PC-9 (cell line): ENCODE data around the gene TBC1D26. TPM values are rescaled to one million over a fixed set of nuclear protein-coding genes. Genes with fewer than 3 reads are reported as not detected.
"Not testable (repeated sequence)": the region's sequence is repeated elsewhere in the genome, so short reads cannot be mapped to it uniquely, and the experiment has no call there.

Experiments used
- BruUV-seq: library from RNA; stranded (reverse); fragments of 400-500 nt; replicated peaks from 2 replicates; lab custom pipeline; 2021; lab: Mats Ljungman, UMichigan
- CTCF ChIA-PET: fragments of 300-600 bp; sonication (Branson Sonifier 250); formaldehyde crosslinking; loops from one replicate; lab custom pipeline; 2022; ENCODE audit warnings: antibody characterized with exemption; lab: Charles Lee
- POLR2A ChIA-PET: fragments of 300-600 bp; sonication (Branson Sonifier 250); formaldehyde crosslinking; loops from one replicate; lab custom pipeline; 2022; ENCODE audit warnings: antibody characterized with exemption; ENCODE audit not compliant: unreplicated experiment; lab: Charles Lee
- DNase-seq, 2 experiments: peaks; one replicate each; pipeline versions ENCODE4 v3.0.0 to v3.0.0-alpha.2; 2015 to 2022; ENCODE audit warnings: mixed read lengths in 1 of 2
- H2AFZ ChIP-seq: fragments of 200-600 bp; sonication (generic); 2 replicates; pipeline ENCODE4 v1.8.1; 2017; ENCODE audit warnings: antibody characterized with exemption
- H3F3A ChIP-seq: fragments of 200-600 bp; sonication (generic); 2 replicates; pipeline ENCODE4 v1.8.1; 2017; ENCODE audit warnings: antibody characterized with exemption, mild to moderate bottlenecking, low read depth; ENCODE audit not compliant: insufficient read depth
- H3K27ac ChIP-seq: fragments of 200-600 bp; sonication (generic); 2 replicates; pipeline ENCODE4 v1.6.1; 2016; ENCODE audit warnings: mixed run types
- H3K27me3 ChIP-seq: fragments of 200-600 bp; sonication (generic); 2 replicates; pipeline ENCODE4 v1.6.1; 2016; ENCODE audit warnings: low read depth, mixed run types; ENCODE audit not compliant: insufficient read depth
- H3K36me3 ChIP-seq: fragments of 200-600 bp; sonication (generic); 2 replicates; pipeline ENCODE4 v1.6.1; 2016; ENCODE audit warnings: low read depth, mixed run types
- H3K4me1 ChIP-seq: fragments of 200-600 bp; sonication (generic); replicated peaks from 2 replicates; pipeline ENCODE4 v1.6.1; 2016; ENCODE audit warnings: mixed run types; ENCODE audit not compliant: insufficient read depth
- H3K4me2 ChIP-seq: fragments of 200-600 bp; sonication (generic); 2 replicates; pipeline ENCODE4 v1.6.1; 2017; ENCODE audit warnings: mixed run types
- H3K4me3 ChIP-seq: fragments of 200-600 bp; sonication (generic); 2 replicates; pipeline ENCODE4 v1.6.1; 2016; ENCODE audit warnings: mixed run types
- H3K79me2 ChIP-seq: fragments of 200-600 bp; sonication (generic); 2 replicates; pipeline ENCODE4 v1.6.1; 2017; ENCODE audit warnings: low read depth, mixed run types
- H3K9me2 ChIP-seq: fragments of 200-600 bp; sonication (generic); 2 replicates; pipeline ENCODE4 v1.8.1; 2017; ENCODE audit warnings: mild to moderate bottlenecking; ENCODE audit not compliant: insufficient read depth
- H3K9me3 ChIP-seq: fragments of 200-600 bp; sonication (generic); 2 replicates; pipeline ENCODE4 v1.8.1; 2016; ENCODE audit warnings: low read depth; ENCODE audit not compliant: insufficient read depth
- H4K20me1 ChIP-seq: fragments of 200-600 bp; sonication (generic); 2 replicates; pipeline ENCODE4 v1.8.1; 2017; ENCODE audit not compliant: insufficient read depth
- CTCF ChIP-seq: fragments of 200-600 bp; sonication (generic); conservative IDR thresholded peaks from 2 replicates; pipeline ENCODE4 v1.6.1; 2017; ENCODE audit warnings: mixed run types, antibody characterized with exemption, mild to moderate bottlenecking, moderate library complexity
- EZH2 ChIP-seq: fragments of 200-600 bp; sonication (generic); IDR thresholded peaks from 2 replicates; pipeline ENCODE4 v1.8.0; 2017; ENCODE audit warnings: antibody characterized with exemption, low read depth
- intact Hi-C: fragments of 100-400 bp; cut with micrococcal nuclease; formaldehyde crosslinking; loops from one replicate; pipeline ENCODE4 v1.10.0; 2022; ENCODE audit not compliant: unreplicated experiment
- total RNA-seq: library from RNA; stranded (reverse); gene quantifications from 2 replicates; pipeline ENCODE4 v1.2.3, GENCODE V29; 2021

The TBC1D26 gene
- total RNA-seq, 1 experiment from 2014 or later = 0.55 TPM

GRCh38 chr17:15742921-15743320 lies 10.8 kb downstream of the TBC1D26 start:
- intact Hi-C loops = no loop called here
- Histone ChIP-seq H2AFZ (no peak overlapping the region), H4K20me1 (no peaks in the 10 kb centered on the region), H3K27ac (no peak overlapping the region), H3K9me2 (no peaks in the 10 kb centered on the region), H3K4me2 (no peak overlapping the region), H3K4me3 (no peak overlapping the region), H3F3A (no peaks in the 10 kb centered on the region), H3K36me3 (no peaks in the 10 kb centered on the region), H3K27me3 (no peaks in the 10 kb centered on the region), H3K9me3 (no peaks in the 10 kb centered on the region), H3K79me2 (no peaks in the 10 kb centered on the region), H3K4me1 (no peaks in the 10 kb centered on the region)
- ChIA-PET POLR2A (no interaction called here), CTCF (no interaction called here)
- BruUV-seq = no TSS peak
- TF ChIP-seq CTCF (no peak), EZH2 (no peak)
- DNase-seq = no peak

GRCh38 chr17:15744074-15744676 lies 12.1 kb downstream of the TBC1D26 start:
- H3K36me3 ChIP-seq = no peaks in the 10 kb centered on the region
- no TSS peak for BruUV-seq
- H3K4me1 ChIP-seq = no peaks in the 10 kb centered on the region
- ChIA-PET CTCF (no interaction called here), POLR2A (interaction anchor here (0.6 kb wide), 1 partner anchor 124 kb away, joined by 20 read pairs; no protein-coding TSS in a partner anchor)
- H4K20me1 ChIP-seq = no peaks in the 10 kb centered on the region
- no peak overlapping the region for H2AFZ ChIP-seq
- no peaks in the 10 kb centered on the region for H3K79me2 ChIP-seq
- intact Hi-C loops = no loop called here
- no peaks in the 10 kb centered on the region for H3K9me2 ChIP-seq
- no peaks in the 10 kb centered on the region for H3K27me3 ChIP-seq
- no peak overlapping the region for H3K27ac ChIP-seq
- TF ChIP-seq EZH2 (no peak), CTCF (no peak)
- DNase-seq = no peak
- H3K4me3 ChIP-seq = no peak overlapping the region
- H3K4me2 ChIP-seq = no peak overlapping the region
- no peaks in the 10 kb centered on the region for H3K9me3 ChIP-seq
- no peaks in the 10 kb centered on the region for H3F3A ChIP-seq

GRCh38 chr17:15744885-15745284 lies 12.8 kb downstream of the TBC1D26 start:
- H3K27ac ChIP-seq = no peak overlapping the region
- intact Hi-C loops = no loop called here
- TF ChIP-seq EZH2 = no peak
- TF ChIP-seq CTCF = no peak
- H3K4me3 ChIP-seq = no peak overlapping the region
- H3K9me2 ChIP-seq = no peaks in the 10 kb centered on the region
- H3K79me2 ChIP-seq = no peaks in the 10 kb centered on the region
- no peak for DNase-seq
- CTCF ChIA-PET = no interaction called here
- no peaks in the 10 kb centered on the region for H4K20me1 ChIP-seq
- POLR2A ChIA-PET = interaction anchor here (0.6 kb wide), 1 partner anchor 124 kb away, joined by 20 read pairs; no protein-coding TSS in a partner anchor
- no peaks in the 10 kb centered on the region for H3F3A ChIP-seq
- no peaks in the 10 kb centered on the region for H3K4me1 ChIP-seq
- H3K36me3 ChIP-seq = no peaks in the 10 kb centered on the region
- H3K27me3 ChIP-seq = no peaks in the 10 kb centered on the region
- no TSS peak for BruUV-seq
- H2AFZ ChIP-seq = no peak overlapping the region
- no peak overlapping the region for H3K4me2 ChIP-seq
- H3K9me3 ChIP-seq = no peaks in the 10 kb centered on the region

GRCh38 chr17:15749403-15749802 lies 17.3 kb downstream of the TBC1D26 start:
- POLR2A ChIA-PET, BruUV-seq, intact Hi-C loops, H3K79me2 ChIP-seq, H3F3A ChIP-seq, H3K27ac ChIP-seq, H3K36me3 ChIP-seq, H3K4me1 ChIP-seq, H2AFZ ChIP-seq, DNase-seq, CTCF ChIA-PET, H3K9me3 ChIP-seq, H3K27me3 ChIP-seq, H3K9me2 ChIP-seq, H3K4me3 ChIP-seq, H3K4me2 ChIP-seq, H4K20me1 ChIP-seq: not testable (repeated sequence)

- H3K9me3 ChIP-seq, H3K4me3 ChIP-seq, H3K27me3 ChIP-seq, H3K36me3 ChIP-seq, CTCF ChIA-PET, DNase-seq, intact Hi-C loops, H3K4me2 ChIP-seq, H4K20me1 ChIP-seq, H3K4me1 ChIP-seq, H3K79me2 ChIP-seq, H3K27ac ChIP-seq, POLR2A ChIA-PET, H3K9me2 ChIP-seq, H2AFZ ChIP-seq, BruUV-seq, H3F3A ChIP-seq: not testable (repeated sequence)
Observed at GRCh38 chr17:15768865-15769533, 36.9 kb downstream of the TBC1D26 start.
